ENCODE measurements around the gene SH3PXD2B. TPM values are rescaled to one million over a fixed set of nuclear protein-coding genes. Genes with fewer than 3 reads are reported as not detected.

Gene SH3PXD2B
- total RNA-seq, 1 experiment from 2014 or later = 27.5 TPM

GRCh38 chr5:172486451-172486850, 32.1 kb upstream of the SH3PXD2B start:
- H3K9ac ChIP-seq (ENCODE audit: low read length) = no peak overlapping the region
- no TSS peak for BruUV-seq (replicated peaks)
- H3K9me2 ChIP-seq (ENCODE audit: insufficient read depth) = no peaks in the 10 kb centered on the region
- TF ChIP-seq FOSL1 (IDR thresholded peaks at IDR 0.05; ENCODE audit: low read depth) (no peak), CEBPB (IDR thresholded peaks at IDR 0.05; ENCODE audit: low read depth) (no peak), ZBTB33 (IDR thresholded peaks at IDR 0.05; ENCODE audit: extremely low read depth, insufficient replicate concordance, low read length) (no peak), ATF3 (IDR thresholded peaks at IDR 0.05) (no peak), ELF1 (IDR thresholded peaks at IDR 0.05; ENCODE audit: borderline replicate concordance, low read depth) (no peak), REST (IDR thresholded peaks at IDR 0.05; ENCODE audit: low read depth) (no peak), SIN3A (IDR thresholded peaks at IDR 0.05; ENCODE audit: low read depth) (no peak), POLR2AphosphoS5 (IDR thresholded peaks at IDR 0.05; ENCODE audit: low read depth, low read length) (no peak), JUND (IDR thresholded peaks at IDR 0.05) (no peak), EGR1 (IDR thresholded peaks at IDR 0.05; ENCODE audit: low read depth) (no peak), EZH2 (IDR thresholded peaks at IDR 0.05) (no peak), ZFX (IDR thresholded peaks at IDR 0.05) (no peak), YY1 (IDR thresholded peaks at IDR 0.05; ENCODE audit: extremely low read depth, insufficient replicate concordance, low read depth, low read length) (no peak), CTCF (IDR thresholded peaks at IDR 0.05 in 2 of 3, conservative IDR thresholded peaks at IDR 0.05 in 1 of 3; ENCODE audit: borderline replicate concordance in 1 of 3, insufficient read depth in 1 of 3, low read depth in 2 of 3, low read length in 2 of 3) (no peak), ZNF274 (IDR thresholded peaks at IDR 0.05; ENCODE audit: low read depth, low read length) (no peak), RAD21 (IDR thresholded peaks at IDR 0.05; ENCODE audit: low read depth) (no peak), MAX (IDR thresholded peaks at IDR 0.05) (no peak), EZH2phosphoT487 (IDR thresholded peaks at IDR 0.05; ENCODE audit: borderline replicate concordance) (no peak), TCF7L2 (IDR thresholded peaks at IDR 0.05; ENCODE audit: borderline replicate concordance, extremely low read depth, insufficient read depth, insufficient read length) (no peak), SRF (IDR thresholded peaks at IDR 0.05; ENCODE audit: low read depth) (no peak)
- intact Hi-C loops (cut with micrococcal nuclease) = no loop called here
- H3K27me3 ChIP-seq (ENCODE audit: insufficient read depth, low read length) = no peaks in the 10 kb centered on the region
- no peak overlapping the region for H2AFZ ChIP-seq (ENCODE audit: low read depth, low read length, poor library complexity, severe bottlenecking)
- DNase-seq (ENCODE audit: low read depth, low spot score) (no peak), ATAC-seq (no peak)
- H3K27ac ChIP-seq (ENCODE audit: low read depth, low read length) = no peak overlapping the region
- CTCF ChIA-PET = no interaction called here
- no peaks in the 10 kb centered on the region for H3K4me1 ChIP-seq (ENCODE audit: control insufficient read depth in 1 of 2, insufficient read depth in 2 of 2, low read length in 2 of 2)
- POLR2A ChIA-PET = no interaction called here
- no peaks in the 10 kb centered on the region for H3K9me3 ChIP-seq (ENCODE audit: control insufficient read depth in 1 of 2, insufficient read depth in 1 of 2, low read depth in 1 of 2, low read length in 2 of 2)
- no peaks in the 10 kb centered on the region for H3K79me2 ChIP-seq (ENCODE audit: insufficient read depth, low read length)
- H3K4me3 ChIP-seq (replicated peaks in 1 of 2; ENCODE audit: low read depth in 1 of 2, low read length in 2 of 2) = no peak overlapping the region
- no peaks in the 10 kb centered on the region for H3K36me3 ChIP-seq (ENCODE audit: control insufficient read depth in 1 of 2, insufficient read depth in 2 of 2, low read length in 2 of 2)
- H4K20me1 ChIP-seq (ENCODE audit: insufficient read depth) = no peaks in the 10 kb centered on the region
- RAD21 ChIA-PET (ENCODE audit: low non-redundant PET in 1 of 2, low total read pairs in 2 of 2, uncharacterized antibody in 2 of 2, unreplicated experiment in 2 of 2) = no interaction called here
- no peak overlapping the region for H3K4me2 ChIP-seq (ENCODE audit: low read length)

Measured in HCT116 (cell line).